Measurements from ENCODE around the gene RAMP3.
A peak's percentile ranks its signal among the peaks of the same experiment; 100 is the strongest.

RAMP3 gene

GRCh38 chr7:45122975-45123860 lies 34.4 kb upstream of the RAMP3 start:
- H3K4me1 ChIP-seq (ENCODE audit: control insufficient read depth, insufficient read depth, low read length) = peaks cover 5% of the 10 kb centered on the region
- H3K9ac ChIP-seq (ENCODE audit: low read depth, low read length) = no peak overlapping the region
- no peaks in the 10 kb centered on the region for H3K9me3 ChIP-seq (ENCODE audit: control insufficient read depth, insufficient read depth, low read length)
- no peaks in the 10 kb centered on the region for H3K27me3 ChIP-seq (ENCODE audit: control insufficient read depth, insufficient read depth, low read length)
- no peak overlapping the region for H3K4me3 ChIP-seq (ENCODE audit: low read depth, low read length)
- no peaks in the 10 kb centered on the region for H3K36me3 ChIP-seq (ENCODE audit: control insufficient read depth, insufficient read depth, low read length)

GRCh38 chr7:45123913-45124710 lies 33.5 kb upstream of the RAMP3 start:
- H3K27me3 ChIP-seq (ENCODE audit: control insufficient read depth, insufficient read depth, low read length) = no peaks in the 10 kb centered on the region
- no peaks in the 10 kb centered on the region for H3K36me3 ChIP-seq (ENCODE audit: control insufficient read depth, insufficient read depth, low read length)
- no peak overlapping the region for H3K9ac ChIP-seq (ENCODE audit: low read depth, low read length)
- peak overlapping the region; percentile 11 for H3K4me3 ChIP-seq (ENCODE audit: low read depth, low read length)
- no peaks in the 10 kb centered on the region for H3K9me3 ChIP-seq (ENCODE audit: control insufficient read depth, insufficient read depth, low read length)
- H3K4me1 ChIP-seq (ENCODE audit: control insufficient read depth, insufficient read depth, low read length) = peaks cover 5% of the 10 kb centered on the region

DNA sequence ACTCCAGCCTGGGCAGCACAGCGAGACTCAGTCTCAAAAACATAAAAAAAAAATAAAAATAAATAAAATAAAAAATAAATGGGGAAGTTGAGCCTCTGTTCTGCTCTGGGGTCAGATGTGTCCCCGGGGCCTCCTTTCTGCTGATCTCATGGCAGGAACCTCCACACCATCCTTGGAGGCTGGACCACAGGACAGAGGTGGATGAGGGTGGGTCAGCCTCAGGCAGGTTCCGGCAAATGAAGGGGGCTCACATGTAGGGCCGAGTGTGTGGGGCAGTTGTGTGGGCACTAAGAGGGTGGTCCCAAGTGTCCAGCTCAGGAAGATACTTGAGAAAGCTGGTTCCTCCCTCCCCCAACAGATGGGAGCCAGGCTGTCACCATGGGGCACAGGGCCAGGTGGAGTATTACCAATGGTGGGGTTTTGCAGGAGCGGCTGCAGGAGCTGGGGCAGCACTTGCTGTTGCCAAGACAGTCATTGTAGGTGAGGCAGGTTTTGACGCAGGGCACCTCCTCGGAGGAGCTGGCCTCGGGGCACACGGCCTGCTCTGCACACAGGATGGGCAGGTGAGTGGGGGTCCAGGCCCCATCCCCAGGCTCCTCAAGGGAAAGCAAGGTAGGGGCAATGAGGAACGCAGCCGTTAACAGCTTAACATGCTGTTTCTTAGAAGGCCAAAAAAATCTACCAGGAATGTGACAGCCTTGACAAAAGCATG lies 32.2 kb upstream of the RAMP3 start:
- Histone ChIP-seq H3K4me1 (ENCODE audit: control insufficient read depth, insufficient read depth, low read length) (peaks cover 5% of the 10 kb centered on the region), H3K4me3 (ENCODE audit: low read depth, low read length) (no peak overlapping the region), H3K9ac (ENCODE audit: low read depth, low read length) (no peak overlapping the region), H3K9me3 (ENCODE audit: control insufficient read depth, insufficient read depth, low read length) (no peaks in the 10 kb centered on the region), H3K36me3 (ENCODE audit: control insufficient read depth, insufficient read depth, low read length) (no peaks in the 10 kb centered on the region), H3K27me3 (ENCODE audit: control insufficient read depth, insufficient read depth, low read length) (no peaks in the 10 kb centered on the region)

GRCh38 chr7:45126201-45126600 lies 31.4 kb upstream of the RAMP3 start:
- Histone ChIP-seq H3K36me3 (ENCODE audit: control insufficient read depth, insufficient read depth, low read length) (no peaks in the 10 kb centered on the region), H3K9ac (ENCODE audit: low read depth, low read length) (no peak overlapping the region), H3K4me3 (ENCODE audit: low read depth, low read length) (no peak overlapping the region), H3K9me3 (ENCODE audit: control insufficient read depth, insufficient read depth, low read length) (no peaks in the 10 kb centered on the region), H3K27me3 (ENCODE audit: control insufficient read depth, insufficient read depth, low read length) (no peaks in the 10 kb centered on the region), H3K4me1 (ENCODE audit: control insufficient read depth, insufficient read depth, low read length) (peaks cover 5% of the 10 kb centered on the region)

GRCh38 chr7:45126920-45127319 lies 30.7 kb upstream of the RAMP3 start:
- H3K36me3 ChIP-seq (ENCODE audit: control insufficient read depth, insufficient read depth, low read length) = no peaks in the 10 kb centered on the region

GRCh38 chr7:45129181-45129800 lies 28.3 kb upstream of the RAMP3 start:
- no peaks in the 10 kb centered on the region for H3K36me3 ChIP-seq (ENCODE audit: control insufficient read depth, insufficient read depth, low read length)
- peaks cover 2% of the 10 kb centered on the region for H3K4me1 ChIP-seq (ENCODE audit: control insufficient read depth, insufficient read depth, low read length)
- H3K9me3 ChIP-seq (ENCODE audit: control insufficient read depth, insufficient read depth, low read length) = no peaks in the 10 kb centered on the region
- H3K27me3 ChIP-seq (ENCODE audit: control insufficient read depth, insufficient read depth, low read length) = no peaks in the 10 kb centered on the region
- no peak overlapping the region for H3K9ac ChIP-seq (ENCODE audit: low read depth, low read length)
- no peak overlapping the region for H3K4me3 ChIP-seq (ENCODE audit: low read depth, low read length)

More at GRCh38 chr7:45126920-45127319, 30.7 kb upstream of the RAMP3 start:
- H3K9ac ChIP-seq (ENCODE audit: low read depth, low read length) = no peak overlapping the region
- H3K4me1 ChIP-seq (ENCODE audit: control insufficient read depth, insufficient read depth, low read length) = peaks cover 5% of the 10 kb centered on the region
- no peaks in the 10 kb centered on the region for H3K9me3 ChIP-seq (ENCODE audit: control insufficient read depth, insufficient read depth, low read length)
- H3K27me3 ChIP-seq (ENCODE audit: control insufficient read depth, insufficient read depth, low read length) = no peaks in the 10 kb centered on the region
- no peak overlapping the region for H3K4me3 ChIP-seq (ENCODE audit: low read depth, low read length)

DNA sequence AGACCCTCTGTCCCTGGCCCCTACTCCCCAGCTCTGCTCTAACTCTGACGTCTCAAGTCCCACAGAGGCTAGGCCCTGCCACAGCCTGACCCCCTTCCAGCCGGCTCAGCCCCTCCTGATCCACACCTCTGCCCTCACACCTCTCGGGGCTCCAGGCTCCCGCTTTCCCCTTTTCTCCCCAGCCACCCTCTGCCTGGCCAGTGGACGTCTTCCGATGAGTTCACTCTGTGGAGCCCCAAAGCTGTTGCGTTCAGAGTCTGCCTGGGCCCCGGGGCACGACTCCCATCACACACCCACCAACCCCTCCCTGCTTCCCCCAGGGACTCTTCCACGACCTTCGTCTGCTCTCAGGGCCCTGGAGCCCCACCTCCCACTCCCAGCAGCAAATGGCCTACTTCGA lies 27.7 kb upstream of the RAMP3 start:
- Histone ChIP-seq H3K4me3 (ENCODE audit: low read depth, low read length) (no peak overlapping the region), H3K27me3 (ENCODE audit: control insufficient read depth, insufficient read depth, low read length) (no peaks in the 10 kb centered on the region), H3K36me3 (ENCODE audit: control insufficient read depth, insufficient read depth, low read length) (no peaks in the 10 kb centered on the region), H3K9me3 (ENCODE audit: control insufficient read depth, insufficient read depth, low read length) (no peaks in the 10 kb centered on the region), H3K4me1 (ENCODE audit: control insufficient read depth, insufficient read depth, low read length) (no peaks in the 10 kb centered on the region), H3K9ac (ENCODE audit: low read depth, low read length) (no peak overlapping the region)

- H3K4me1 ChIP-seq (ENCODE audit: control insufficient read depth, insufficient read depth, low read length) = no peaks in the 10 kb centered on the region
- no peak overlapping the region for H3K9ac ChIP-seq (ENCODE audit: low read depth, low read length)
- no peaks in the 10 kb centered on the region for H3K9me3 ChIP-seq (ENCODE audit: control insufficient read depth, insufficient read depth, low read length)
- H3K36me3 ChIP-seq (ENCODE audit: control insufficient read depth, insufficient read depth, low read length) = no peaks in the 10 kb centered on the region
- no peaks in the 10 kb centered on the region for H3K27me3 ChIP-seq (ENCODE audit: control insufficient read depth, insufficient read depth, low read length)
- no peak overlapping the region for H3K4me3 ChIP-seq (ENCODE audit: low read depth, low read length)
These were observed 26.7 kb upstream of the RAMP3 start for GRCh38 chr7:45130910-45131309.

GRCh38 chr7:45131891-45132290 lies 25.7 kb upstream of the RAMP3 start:
- no peaks in the 10 kb centered on the region for H3K27me3 ChIP-seq (ENCODE audit: control insufficient read depth, insufficient read depth, low read length)
- H3K9me3 ChIP-seq (ENCODE audit: control insufficient read depth, insufficient read depth, low read length) = no peaks in the 10 kb centered on the region
- H3K36me3 ChIP-seq (ENCODE audit: control insufficient read depth, insufficient read depth, low read length) = no peaks in the 10 kb centered on the region
- no peak overlapping the region for H3K4me3 ChIP-seq (ENCODE audit: low read depth, low read length)
- no peaks in the 10 kb centered on the region for H3K4me1 ChIP-seq (ENCODE audit: control insufficient read depth, insufficient read depth, low read length)
- no peak overlapping the region for H3K9ac ChIP-seq (ENCODE audit: low read depth, low read length)

GRCh38 chr7:45132708-45133320 lies 24.8 kb upstream of the RAMP3 start:
- H3K36me3 ChIP-seq (ENCODE audit: control insufficient read depth, insufficient read depth, low read length) = no peaks in the 10 kb centered on the region
- no peak overlapping the region for H3K4me3 ChIP-seq (ENCODE audit: low read depth, low read length)
- no peaks in the 10 kb centered on the region for H3K4me1 ChIP-seq (ENCODE audit: control insufficient read depth, insufficient read depth, low read length)
- H3K27me3 ChIP-seq (ENCODE audit: control insufficient read depth, insufficient read depth, low read length) = no peaks in the 10 kb centered on the region
- no peak overlapping the region for H3K9ac ChIP-seq (ENCODE audit: low read depth, low read length)
- no peaks in the 10 kb centered on the region for H3K9me3 ChIP-seq (ENCODE audit: control insufficient read depth, insufficient read depth, low read length)

DNA sequence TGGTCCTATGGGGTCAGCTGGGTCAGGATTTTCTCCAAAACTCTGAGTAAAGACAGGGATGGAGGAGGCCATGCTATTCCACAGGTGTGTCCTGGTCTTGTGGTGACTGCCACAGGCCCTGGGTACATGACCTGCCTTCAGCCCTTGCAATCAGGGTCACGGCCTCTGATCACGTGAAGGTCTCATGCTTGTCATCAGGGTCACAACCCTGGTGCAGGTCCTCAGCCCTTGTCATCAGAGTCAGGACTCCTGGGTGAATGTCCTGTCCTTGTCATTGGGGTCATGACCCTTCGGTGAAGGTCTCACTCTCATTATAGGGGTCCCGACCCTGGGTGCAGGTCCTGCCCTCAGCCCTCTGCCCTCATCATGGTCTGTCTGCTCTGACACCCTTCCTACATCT lies 24.2 kb upstream of the RAMP3 start:
- H3K9me3 ChIP-seq (ENCODE audit: control insufficient read depth, insufficient read depth, low read length) = no peaks in the 10 kb centered on the region
- no peak overlapping the region for H3K4me3 ChIP-seq (ENCODE audit: low read depth, low read length)
- H3K9ac ChIP-seq (ENCODE audit: low read depth, low read length) = no peak overlapping the region
- no peaks in the 10 kb centered on the region for H3K27me3 ChIP-seq (ENCODE audit: control insufficient read depth, insufficient read depth, low read length)
- no peaks in the 10 kb centered on the region for H3K36me3 ChIP-seq (ENCODE audit: control insufficient read depth, insufficient read depth, low read length)
- H3K4me1 ChIP-seq (ENCODE audit: control insufficient read depth, insufficient read depth, low read length) = no peaks in the 10 kb centered on the region

Data from iPS-15b (cell line).